Transverse colon (tissue), 3 donors: ENCODE results near the gene NHLH1.

ENCODE experiments used
- POLR2A ChIP-seq: fragments of 450-650 bp; IDR thresholded peaks from one replicate; pipeline ENCODE4 v1.6.1; 2016; ENCODE audit warnings: antibody characterized with exemption, mild to moderate bottlenecking, moderate library complexity
- TF ChIP-seq, protein P1 (sequence below), 5 experiments: fragments of 200-600 bp in 3 of 5; fragments of 450-650 bp in 2 of 5; sonication (generic) in 3 of 5; IDR thresholded peaks; 1 replicate in 2 of 5; 2 replicates in 3 of 5; pipeline ENCODE4 v1.5.1; 2016 to 2017; ENCODE audit warnings: antibody characterized with exemption in 5 of 5, inconsistent platforms in 3 of 5, mild to moderate bottlenecking in 2 of 5, moderate library complexity in 1 of 5

DNA sequence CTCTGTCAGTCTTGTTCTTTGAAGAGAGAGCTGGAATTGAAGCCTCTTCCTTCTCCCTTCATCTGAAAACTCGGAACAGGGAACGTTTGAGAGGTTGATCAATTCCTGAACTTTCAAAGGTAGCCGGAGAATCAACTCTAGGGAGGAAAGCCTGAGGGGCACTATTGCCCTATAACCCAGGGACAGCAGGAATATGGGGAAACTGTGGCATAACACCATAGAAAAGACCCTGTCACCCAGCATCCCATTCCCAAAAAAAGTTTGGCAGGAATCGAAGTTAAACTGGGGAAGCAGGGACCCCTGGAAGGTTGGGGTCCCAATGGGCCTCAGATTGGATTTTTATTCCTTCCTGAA lies 5.1 kb upstream of the NHLH1 start:
- TF ChIP-seq, protein P1, sequence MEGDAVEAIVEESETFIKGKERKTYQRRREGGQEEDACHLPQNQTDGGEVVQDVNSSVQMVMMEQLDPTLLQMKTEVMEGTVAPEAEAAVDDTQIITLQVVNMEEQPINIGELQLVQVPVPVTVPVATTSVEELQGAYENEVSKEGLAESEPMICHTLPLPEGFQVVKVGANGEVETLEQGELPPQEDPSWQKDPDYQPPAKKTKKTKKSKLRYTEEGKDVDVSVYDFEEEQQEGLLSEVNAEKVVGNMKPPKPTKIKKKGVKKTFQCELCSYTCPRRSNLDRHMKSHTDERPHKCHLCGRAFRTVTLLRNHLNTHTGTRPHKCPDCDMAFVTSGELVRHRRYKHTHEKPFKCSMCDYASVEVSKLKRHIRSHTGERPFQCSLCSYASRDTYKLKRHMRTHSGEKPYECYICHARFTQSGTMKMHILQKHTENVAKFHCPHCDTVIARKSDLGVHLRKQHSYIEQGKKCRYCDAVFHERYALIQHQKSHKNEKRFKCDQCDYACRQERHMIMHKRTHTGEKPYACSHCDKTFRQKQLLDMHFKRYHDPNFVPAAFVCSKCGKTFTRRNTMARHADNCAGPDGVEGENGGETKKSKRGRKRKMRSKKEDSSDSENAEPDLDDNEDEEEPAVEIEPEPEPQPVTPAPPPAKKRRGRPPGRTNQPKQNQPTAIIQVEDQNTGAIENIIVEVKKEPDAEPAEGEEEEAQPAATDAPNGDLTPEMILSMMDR (IDR thresholded peaks at IDR 0.05): no peak
- no peak for TF ChIP-seq POLR2A
